GM12878 (cell line): ENCODE data around the gene KLHL1. TPM values are rescaled to one million over a fixed set of nuclear protein-coding genes. Genes with fewer than 3 reads are reported as not detected.

Experiments used
- ATAC-seq: fragments of 200-7000 bp; cut with Tn5 transposase; 3 replicates; pipeline ENCODE4 v1.9.1; 2020; ENCODE audit warnings: mild to moderate bottlenecking, moderate library complexity
- BruUV-seq: library from RNA; stranded (reverse); fragments of 400-500 nt; replicated peaks from 2 replicates; lab custom pipeline; 2021; lab: Mats Ljungman, UMichigan
- CTCF ChIA-PET: fragments of 300-600 bp; sonication (Branson Sonifier 250); formaldehyde crosslinking; extraction: SDS; loops from one replicate; lab custom pipeline; 2021; ENCODE audit warnings: inconsistent platforms; lab: Yijun Ruan, JAX
- POLR2A ChIA-PET: fragments of 350-600 bp; formaldehyde crosslinking; extraction: SDS; loops from one replicate; lab custom pipeline; 2021; ENCODE audit warnings: inconsistent platforms; lab: Charles Lee
- RAD21 ChIA-PET: fragments of 300-600 bp; sonication (Branson Sonifier 250); formaldehyde crosslinking; loops from one replicate; lab custom pipeline; 2023; ENCODE audit warnings: antibody characterized with exemption; ENCODE audit not compliant: unreplicated experiment; lab: Charles Lee
- SMC1A ChIA-PET: fragments of 300-600 bp; sonication (Branson Sonifier 250); formaldehyde crosslinking; loops from one replicate; lab custom pipeline; 2023; ENCODE audit not compliant: unreplicated experiment, uncharacterized antibody; lab: Charles Lee
- DNase-seq: peaks from one replicate; pipeline ENCODE4 v3.0.0-alpha.2; 2011; ENCODE audit warnings: low read depth, low spot score
- FAIRE-seq: peaks from 3 replicates; lab custom pipeline; 2011; peaks lifted over from hg19 to GRCh38; lab: Jason Lieb, UNC
- H2AFZ ChIP-seq: 2 replicates; pipeline ENCODE4 v1.6.0; 2011; ENCODE audit warnings: low read depth, low read length, control low read depth; ENCODE audit not compliant: control insufficient read depth
- H3K27ac ChIP-seq: 2 replicates; pipeline ENCODE4 v1.5.1; 2011; ENCODE audit warnings: control low read depth; ENCODE audit not compliant: control insufficient read depth, insufficient read depth
- H3K27me3 ChIP-seq, 2 experiments: replicated peaks in 1 of 2; 2 replicates each; pipeline versions ENCODE4 v1.6.0 to v1.6.1; 2011; ENCODE audit warnings: low read length in 1 of 2; ENCODE audit not compliant: control insufficient read depth in 2 of 2, insufficient read depth in 2 of 2
- H3K36me3 ChIP-seq, 2 experiments: 2 replicates each; pipeline ENCODE4 v1.5.1; 2011; ENCODE audit warnings: low read length in 1 of 2; ENCODE audit not compliant: control insufficient read depth in 2 of 2, insufficient read depth in 2 of 2
- H3K4me1 ChIP-seq: 2 replicates; pipeline ENCODE4 v1.6.1; 2011; ENCODE audit warnings: mild to moderate bottlenecking, low read length, moderate library complexity, mixed read lengths; ENCODE audit not compliant: control insufficient read depth, insufficient read depth
- H3K4me2 ChIP-seq: 2 replicates; pipeline ENCODE4 v1.6.0; 2011; ENCODE audit warnings: control low read depth; ENCODE audit not compliant: control insufficient read depth, insufficient read depth
- H3K4me3 ChIP-seq: fragments of 200-600 bp; sonication (generic); 2 replicates; pipeline ENCODE4 v1.5.1; 2016
- H3K79me2 ChIP-seq: 2 replicates; pipeline ENCODE4 v1.6.0; 2011; ENCODE audit warnings: low read length; ENCODE audit not compliant: control insufficient read depth, insufficient read depth
- H3K9ac ChIP-seq: 2 replicates; pipeline ENCODE4 v1.8.0; 2011; ENCODE audit warnings: low read length, control low read depth, mixed read lengths; ENCODE audit not compliant: control insufficient read depth, insufficient read depth
- H3K9me3 ChIP-seq: replicated peaks from 3 replicates; pipeline ENCODE4 v1.5.1; 2011; ENCODE audit warnings: mild to moderate bottlenecking, low read length; ENCODE audit not compliant: control insufficient read depth, insufficient read depth
- H4K20me1 ChIP-seq: 2 replicates; pipeline ENCODE4 v1.6.0; 2011; ENCODE audit not compliant: control insufficient read depth, insufficient read depth
- ATF2 ChIP-seq: IDR thresholded peaks from 2 replicates; pipeline ENCODE4 v1.6.1; 2012; ENCODE audit warnings: low read length, inconsistent platforms
- BCL11A ChIP-seq: IDR thresholded peaks from 2 replicates; pipeline ENCODE4 v1.6.1; 2011; ENCODE audit warnings: low read depth, low read length
- CBX3 ChIP-seq: fragments of 200-600 bp; sonication (generic); IDR thresholded peaks from 2 replicates; pipeline ENCODE4 v1.6.1; 2016; ENCODE audit warnings: low read depth, borderline replicate concordance
- EZH2 ChIP-seq: IDR thresholded peaks from 2 replicates; pipeline ENCODE4 v1.6.1; 2012; ENCODE audit warnings: low read depth, mild to moderate bottlenecking, control low read depth, inconsistent platforms, low read length, borderline replicate concordance; ENCODE audit not compliant: control insufficient read depth
- FOXK2 ChIP-seq: fragments of 450-650 bp; IDR thresholded peaks from 2 replicates; pipeline ENCODE4 v1.6.1; 2017; ENCODE audit warnings: mild to moderate bottlenecking, moderate library complexity
- IRF4 ChIP-seq: IDR thresholded peaks from 2 replicates; pipeline ENCODE4 v1.6.1; 2011; ENCODE audit warnings: low read depth, low read length
- LARP7 ChIP-seq: fragments of 450-650 bp; IDR thresholded peaks from 2 replicates; pipeline ENCODE4 v1.6.1; 2017; ENCODE audit warnings: mild to moderate bottlenecking
- MAX ChIP-seq: IDR thresholded peaks from 2 replicates; pipeline ENCODE4 v1.6.1; 2012; ENCODE audit warnings: low read depth, low read length, improper control_type of control experiment
- MEF2B ChIP-seq: fragments of 450-650 bp; IDR thresholded peaks from 2 replicates; pipeline ENCODE4 v1.6.1; 2018; ENCODE audit warnings: mild to moderate bottlenecking, moderate library complexity; ENCODE audit not compliant: partially characterized antibody, poor library complexity, severe bottlenecking
- MLLT1 ChIP-seq: fragments of 450-650 bp; IDR thresholded peaks from 2 replicates; pipeline ENCODE4 v1.6.1; 2016; ENCODE audit warnings: mild to moderate bottlenecking
- MXI1 ChIP-seq: fragments of 150-350 bp; IDR thresholded peaks from 2 replicates; pipeline ENCODE4 v1.6.1; 2011; ENCODE audit warnings: low read depth, mild to moderate bottlenecking, inconsistent platforms, low read length, improper control_type of control experiment
- PAX5 ChIP-seq: IDR thresholded peaks from 2 replicates; pipeline ENCODE4 v1.6.1; 2011; ENCODE audit warnings: low read depth, low read length, borderline replicate concordance
- POU2F2 ChIP-seq: IDR thresholded peaks from 3 replicates; pipeline ENCODE4 v1.6.1; 2011; ENCODE audit warnings: low read depth, mild to moderate bottlenecking, low read length, borderline replicate concordance
- RFX5 ChIP-seq: IDR thresholded peaks from 2 replicates; pipeline ENCODE4 v1.6.1; 2011; ENCODE audit warnings: low read depth, low read length, improper control_type of control experiment
- SIN3A ChIP-seq: IDR thresholded peaks from 2 replicates; pipeline ENCODE4 v1.6.1; 2012; ENCODE audit warnings: low read depth, low read length, improper control_type of control experiment
- SMARCA5 ChIP-seq: fragments of 450-650 bp; IDR thresholded peaks from 2 replicates; pipeline ENCODE4 v1.6.1; 2017; ENCODE audit warnings: mild to moderate bottlenecking
- TBL1XR1 ChIP-seq: IDR thresholded peaks from 2 replicates; pipeline ENCODE4 v1.6.1; 2012; ENCODE audit warnings: low read depth, low read length, improper control_type of control experiment
- ZNF217 ChIP-seq: fragments of 450-650 bp; IDR thresholded peaks from 2 replicates; pipeline ENCODE4 v1.6.1; 2017; ENCODE audit warnings: antibody characterized with exemption, mild to moderate bottlenecking
- ZNF274 ChIP-seq: IDR thresholded peaks from one replicate; pipeline ENCODE4 v1.8.0; 2011; ENCODE audit not compliant: insufficient read length, insufficient read depth
- WGBS: methylation state at CpG from one replicate; pipeline ENCODE4 v1.1.6; 2016; ENCODE audit warnings: low lambda C conversion rate; ENCODE audit not compliant: insufficient replicate concordance, insufficient coverage; ENCODE audit errors: missing lambda C conversion rate; 5-methylcytosine and 5-hydroxymethylcytosine counted together
- in situ Hi-C: fragments of 300-500 bp; cut with MboI; formaldehyde crosslinking; loops from 9 replicates; pipeline ENCODE4 v1.14.3; 2018; ENCODE audit warnings: mixed read lengths
- intact Hi-C: fragments of 100-400 bp; cut with micrococcal nuclease; formaldehyde crosslinking; loops from one replicate; pipeline ENCODE4 v1.14.2; 2022; ENCODE audit not compliant: unreplicated experiment
- polyA plus RNA-seq, 11 experiments: library from polyadenylated mRNA; depleted of rRNA in 4 of 11; unstranded in 6 of 11; stranded (reverse) in 5 of 11; fragments of >200 nt; fragmentation: Nextera tagmentation in 4 of 11; fragmentation: Illumina TruSeq in 1 of 11; extraction: Ambion mirVana in 4 of 11; extraction: Trizol in 1 of 11; gene quantifications; 1 replicate in 1 of 11; 2 replicates in 10 of 11; pipeline versions ENCODE4 v1.2.1 to v1.2.3, GENCODE V29; 2011 to 2016; ENCODE audit warnings: inconsistent platforms in 2 of 11, missing spikeins in 2 of 11, low read depth in 1 of 11
- total RNA-seq, 4 experiments: library from RNA; depleted of rRNA in 3 of 4; stranded (reverse); fragments of >200 nt in 3 of 4; fragmentation: Illumina TruSeq in 1 of 4; extraction: Trizol in 1 of 4; gene quantifications; 2 replicates each; pipeline versions ENCODE4 v1.2.1 to v1.2.3, GENCODE V29; 2013 to 2021

KLHL1 gene
- total and polyA plus RNA-seq, 10 of the 15 experiments (the other 5 are each of a cell fraction or from before 2014, with no cell fraction given): 0.02 to 0.13 (median 0.05) TPM; not detected in 2

DNA sequence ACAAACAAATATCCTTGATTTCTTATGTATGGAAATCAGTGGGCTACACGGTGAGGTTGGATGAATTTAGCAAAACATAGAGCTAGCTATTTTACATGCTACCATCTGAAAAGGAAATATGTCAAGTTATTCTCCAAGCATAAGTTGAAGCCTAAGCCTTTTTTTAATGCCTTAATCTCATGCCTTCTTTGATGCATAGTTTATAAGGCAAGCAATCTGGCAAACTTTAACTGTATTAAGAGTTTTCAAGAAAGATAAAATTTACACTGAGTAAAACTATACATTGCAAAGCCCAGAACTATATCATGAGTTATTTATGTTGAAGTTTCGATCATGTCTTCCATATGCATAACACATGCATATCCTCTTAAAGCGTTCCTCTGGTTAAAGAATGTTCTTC is 85.6 kb downstream of the KLHL1 start:
- BruUV-seq: no TSS peak
- POLR2A ChIA-PET: no interaction called here

DNA sequence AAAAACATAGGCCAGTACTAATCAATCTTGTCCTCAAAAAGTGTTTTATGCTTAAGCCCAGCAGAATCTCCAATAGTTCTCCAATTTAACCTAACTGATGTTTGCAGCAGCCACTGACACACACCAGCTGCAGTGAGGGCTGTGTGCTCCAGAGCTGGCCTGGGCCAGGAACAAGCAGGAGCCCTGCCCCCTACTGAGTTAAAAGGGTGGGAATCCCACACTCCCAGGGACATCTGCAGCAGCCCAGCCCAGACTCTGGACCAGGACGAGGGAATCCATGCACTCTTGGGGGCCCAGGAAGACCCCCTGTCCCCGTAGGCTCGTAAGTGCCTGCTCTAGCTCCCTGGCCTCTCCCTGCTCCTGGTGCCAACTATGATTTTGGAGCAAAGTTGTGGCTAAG is 92.1 kb downstream of the KLHL1 start:
- TF ChIP-seq MEF2B (no peak), RFX5 (no peak), IRF4 (no peak), ATF2 (no peak), MLLT1 (no peak), SIN3A (no peak), MAX (no peak), BCL11A (no peak), ZNF217 (no peak), MXI1 (no peak)
- H3K36me3 ChIP-seq: no peaks in the 10 kb centered on the region
- H3K27me3 ChIP-seq: no peaks in the 10 kb centered on the region
- no peaks in the 10 kb centered on the region; the same call in 2 of the 3 replicates for H3K9me3 ChIP-seq
- intact Hi-C loops: no loop called here
- RAD21 ChIA-PET: no interaction called here
- no peaks in the 10 kb centered on the region for H4K20me1 ChIP-seq
- no peak for DNase-seq
- no TSS peak for BruUV-seq
- CTCF ChIA-PET: no interaction called here
- in situ Hi-C loops: no loop called here
- no peaks in the 10 kb centered on the region for H3K4me1 ChIP-seq
- no peaks in the 10 kb centered on the region for H3K79me2 ChIP-seq
- 12% methylated on average over 3 of the region's 3 CpGs for WGBS
- no peak for FAIRE-seq
- ATAC-seq: no peak
- SMC1A ChIA-PET: no interaction called here
- no peak overlapping the region for H3K27ac ChIP-seq
- no peak overlapping the region for H3K4me2 ChIP-seq
- POLR2A ChIA-PET: no interaction called here
- no peak overlapping the region for H3K9ac ChIP-seq
- H2AFZ ChIP-seq: no peak overlapping the region
- no peak overlapping the region for H3K4me3 ChIP-seq

More for the DNA sequence above, 85.6 kb downstream of the KLHL1 start:
- CTCF ChIA-PET: no interaction called here
- H2AFZ ChIP-seq: no peak overlapping the region
- no peak for ATAC-seq
- no peak overlapping the region for H3K4me2 ChIP-seq
- no peaks in the 10 kb centered on the region for H4K20me1 ChIP-seq
- DNase-seq: no peak
- no peak for FAIRE-seq
- H3K79me2 ChIP-seq: no peaks in the 10 kb centered on the region
- in situ Hi-C loops (no loop called here), intact Hi-C loops (no loop called here)
- SMC1A ChIA-PET: no interaction called here
- TF ChIP-seq LARP7 (no peak), TBL1XR1 (no peak), CBX3 (no peak), FOXK2 (no peak), PAX5 (no peak), SMARCA5 (no peak), EZH2 (no peak), RFX5 (no peak), ZNF274 (no peak), POU2F2 (no peak)
- H3K9ac ChIP-seq: no peak overlapping the region
- no peaks in the 10 kb centered on the region for H3K27me3 ChIP-seq
- RAD21 ChIA-PET: no interaction called here
- WGBS: 14% methylated on average over 3 of the region's 3 CpGs
- H3K9me3 ChIP-seq: no peaks in the 10 kb centered on the region
- H3K4me1 ChIP-seq: no peaks in the 10 kb centered on the region
- H3K27ac ChIP-seq: no peak overlapping the region
- H3K36me3 ChIP-seq: no peaks in the 10 kb centered on the region
- H3K4me3 ChIP-seq: no peak overlapping the region
